NAMALWA (cell line): ENCODE data around the gene PRKACA.
"Not testable (repeated sequence)": the region's sequence is repeated elsewhere in the genome, so short reads cannot be mapped to it uniquely, and the experiment has no call there.

Experiments
- DNase-seq: peaks from one replicate; pipeline ENCODE4 v3.0.0-alpha.2; 2015; ENCODE audit warnings: low spot score

Gene PRKACA

GRCh38 chr19:14066134-14066533 lies 51.4 kb downstream of the PRKACA start:
- DNase-seq: no peak

DNA sequence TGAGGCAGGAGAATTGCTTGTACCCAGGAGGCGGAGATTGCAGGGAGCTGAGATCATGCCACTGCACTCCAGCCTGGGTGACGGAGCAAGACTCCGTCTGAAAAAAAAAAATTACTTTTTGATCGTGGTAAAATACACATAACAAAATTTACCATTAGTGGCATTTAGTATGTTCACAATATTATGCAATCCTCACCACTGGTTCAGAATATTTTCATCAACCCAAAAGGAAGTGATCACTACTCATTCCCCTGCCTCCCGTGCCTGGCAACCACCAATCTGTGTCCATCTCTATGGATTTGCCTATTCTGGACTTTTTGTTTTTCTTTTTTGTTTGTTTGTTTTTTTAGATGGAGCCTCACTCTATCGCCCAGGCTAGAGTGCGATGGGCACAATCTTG lies 54.5 kb downstream of the PRKACA start:
- DNase-seq: no peak

GRCh38 chr19:14062558-14062855 lies 55.1 kb downstream of the PRKACA start:
- no peak for DNase-seq

- DNase-seq: no peak
Observed at GRCh38 chr19:14061751-14062557, 55.6 kb downstream of the PRKACA start, which contains the start of gene PALM3. Gene PALM3, minus strand, starts transcription at chr19:14062076. Its CDS starts 96 bp downstream, at chr19:14061980.

- no peak for DNase-seq
Observed at GRCh38 chr19:14061081-14061749, 56.3 kb downstream of the PRKACA start.

DNA sequence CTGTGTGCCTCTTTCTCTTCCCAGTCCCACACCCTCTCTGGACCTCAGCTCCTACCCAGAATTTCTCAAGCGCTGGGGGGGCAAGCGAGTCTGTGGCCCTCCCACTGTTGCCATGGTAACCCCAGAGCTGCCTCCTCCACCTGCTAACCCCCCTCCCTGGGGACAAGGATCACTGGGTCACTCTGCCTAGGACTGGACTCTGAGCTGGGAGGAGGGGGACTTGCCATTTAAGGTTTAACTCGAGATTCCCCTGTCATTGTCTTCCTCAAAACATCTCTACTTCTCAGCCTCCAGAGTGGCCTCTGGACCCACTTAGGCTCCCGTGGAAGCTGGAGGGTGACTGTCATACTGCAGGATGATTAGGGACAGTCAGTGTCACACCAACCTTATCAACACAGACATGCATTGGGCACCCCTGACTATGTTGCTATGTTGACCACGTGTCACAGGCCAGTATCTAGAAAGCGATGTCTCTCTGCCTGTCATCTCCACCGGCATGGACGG lies 57.9 kb downstream of the PRKACA start:
- no peak for DNase-seq

GRCh38 chr19:14059093-14059480 lies 58.5 kb downstream of the PRKACA start:
- no peak for DNase-seq

DNA sequence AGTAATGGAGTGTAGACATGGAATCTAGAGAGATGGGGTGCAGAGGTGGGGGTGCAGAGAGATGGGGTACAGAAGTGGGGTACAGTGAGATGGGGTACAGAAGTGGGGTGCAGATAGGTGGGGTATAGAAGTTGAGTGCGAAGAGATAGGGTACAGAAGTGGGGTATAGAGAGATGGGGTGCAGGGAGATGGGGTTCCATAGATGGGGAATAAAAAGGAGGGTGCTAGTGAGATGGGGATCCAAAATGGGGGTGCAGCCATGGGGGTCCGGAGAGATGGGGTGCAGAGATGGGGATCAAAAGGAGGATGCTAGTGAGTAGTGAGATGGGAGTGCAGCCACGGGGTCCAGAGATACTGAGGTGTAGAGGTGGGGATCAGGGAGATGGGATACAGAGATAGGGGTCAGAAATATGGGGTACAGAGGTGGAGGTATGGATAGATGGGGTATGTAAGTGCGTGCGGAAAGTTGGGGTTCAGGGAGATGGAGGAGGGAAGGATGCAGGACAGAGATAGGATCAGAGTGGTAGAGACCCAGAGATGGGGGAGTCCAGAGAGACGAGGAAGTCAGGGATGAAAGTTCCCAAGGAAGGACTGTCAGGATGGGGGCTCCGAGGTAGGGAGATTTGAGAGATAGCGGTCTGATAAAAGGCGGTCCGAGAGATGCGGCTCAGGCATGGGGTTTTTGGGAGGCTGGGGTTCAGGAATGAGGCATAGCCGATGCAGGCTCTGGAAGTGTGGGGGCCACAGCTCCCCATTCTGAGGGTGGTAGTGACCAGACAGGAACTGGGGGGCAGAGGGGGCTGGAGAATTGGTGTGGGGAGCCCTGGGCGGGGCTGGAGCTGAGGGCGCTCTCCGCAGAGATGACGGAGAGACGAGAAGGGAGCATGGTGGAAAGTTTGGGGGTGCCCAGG lies 59.1 kb downstream of the PRKACA start:
- no peak for DNase-seq

GRCh38 chr19:14056741-14057356 lies 60.7 kb downstream of the PRKACA start:
- DNase-seq: no peak

DNA sequence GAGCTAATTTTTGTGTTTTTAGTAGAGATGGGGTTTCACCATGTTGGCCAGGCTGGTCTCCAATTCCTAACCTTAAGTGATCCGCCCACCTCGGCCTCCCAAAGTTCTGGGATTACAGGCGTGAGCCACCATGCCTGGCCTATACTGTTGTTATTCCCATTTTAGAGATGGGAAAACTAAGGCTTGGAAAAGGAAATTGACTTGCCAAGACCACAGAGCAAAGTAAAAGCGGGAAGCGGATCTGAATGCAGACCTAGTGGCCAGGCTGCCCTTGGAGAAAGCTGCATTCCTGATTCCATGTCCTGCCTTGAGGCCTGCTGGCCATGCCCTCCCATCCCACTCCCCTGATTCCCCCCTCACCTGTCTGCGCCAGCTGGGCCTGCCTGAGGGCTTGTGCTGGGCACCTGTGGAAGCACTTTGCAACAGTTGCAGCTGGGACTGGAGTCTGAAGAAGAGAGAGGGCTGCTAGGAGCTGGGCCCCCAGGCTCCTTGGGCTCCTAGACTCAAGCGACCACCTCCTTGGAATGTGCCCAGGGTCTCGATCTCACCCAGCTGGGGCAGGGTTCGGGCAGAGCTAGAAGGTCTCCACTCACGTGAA lies 61.4 kb downstream of the PRKACA start:
- no peak for DNase-seq

GRCh38 chr19:14055396-14055795 lies 62.2 kb downstream of the PRKACA start:
- DNase-seq: no peak

DNA sequence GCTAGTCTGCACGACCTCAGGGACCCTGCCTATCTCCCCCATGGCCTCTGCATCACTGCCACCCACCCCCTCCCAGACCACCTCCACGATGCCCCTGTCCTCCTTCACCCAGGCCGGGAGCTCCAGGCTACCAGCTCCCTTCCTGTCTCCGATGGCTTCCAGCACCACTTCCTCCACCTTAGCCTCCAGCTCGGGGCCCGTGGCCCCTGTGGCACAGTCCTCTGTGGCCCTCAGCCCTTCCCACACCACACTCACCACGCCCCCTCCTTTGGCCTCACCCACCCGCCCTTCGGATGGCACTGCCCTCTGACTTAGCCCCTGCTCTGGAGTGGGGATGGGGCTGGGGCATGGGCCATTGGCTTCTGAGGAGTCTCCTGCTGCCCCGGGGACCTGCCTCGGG lies 62.8 kb downstream of the PRKACA start:
- no peak for DNase-seq

GRCh38 chr19:14054099-14054498 lies 63.5 kb downstream of the PRKACA start:
- DNase-seq: no peak

- DNase-seq: no peak
Observed at GRCh38 chr19:14053500-14053899, 64.1 kb downstream of the PRKACA start.

DNA sequence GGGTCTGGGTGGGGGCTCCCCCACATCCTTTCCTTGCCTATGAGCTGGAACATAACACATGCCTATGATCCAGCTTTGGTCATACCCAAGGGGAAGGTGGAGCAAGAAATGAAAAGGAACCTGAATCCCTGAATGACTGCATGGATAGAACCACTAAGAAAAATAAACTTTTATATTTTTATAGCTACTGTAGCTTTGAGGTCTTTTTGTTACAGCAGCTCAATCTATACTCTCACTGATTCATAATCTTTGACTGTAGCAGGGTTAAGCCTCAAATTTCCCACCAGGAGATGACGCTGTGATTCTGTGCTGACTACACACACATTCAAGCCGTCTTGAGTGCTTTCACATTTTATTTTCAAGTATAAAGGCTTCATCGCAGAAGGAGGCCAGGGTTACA lies 64.5 kb downstream of the PRKACA start:
- no peak for DNase-seq

DNA sequence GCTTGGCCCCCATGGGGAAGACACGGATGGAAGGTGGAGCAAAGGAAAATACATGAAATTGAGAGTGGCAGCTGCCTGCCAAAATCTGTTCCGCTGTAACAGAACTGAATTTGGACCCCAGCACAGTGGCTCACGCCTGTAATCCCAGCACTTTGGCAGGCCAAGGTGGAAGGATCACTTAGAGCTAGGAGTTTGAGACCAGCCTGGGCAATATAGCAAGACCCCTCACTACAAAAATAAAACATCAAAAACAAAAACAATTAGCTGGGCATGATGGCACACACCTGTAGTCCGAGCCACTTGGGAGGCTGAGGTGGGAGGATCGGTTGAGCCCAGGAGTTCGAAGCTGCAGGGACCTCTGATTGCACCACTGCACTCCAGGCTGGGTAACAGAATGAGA lies 65.1 kb downstream of the PRKACA start:
- DNase-seq: no peak

DNA sequence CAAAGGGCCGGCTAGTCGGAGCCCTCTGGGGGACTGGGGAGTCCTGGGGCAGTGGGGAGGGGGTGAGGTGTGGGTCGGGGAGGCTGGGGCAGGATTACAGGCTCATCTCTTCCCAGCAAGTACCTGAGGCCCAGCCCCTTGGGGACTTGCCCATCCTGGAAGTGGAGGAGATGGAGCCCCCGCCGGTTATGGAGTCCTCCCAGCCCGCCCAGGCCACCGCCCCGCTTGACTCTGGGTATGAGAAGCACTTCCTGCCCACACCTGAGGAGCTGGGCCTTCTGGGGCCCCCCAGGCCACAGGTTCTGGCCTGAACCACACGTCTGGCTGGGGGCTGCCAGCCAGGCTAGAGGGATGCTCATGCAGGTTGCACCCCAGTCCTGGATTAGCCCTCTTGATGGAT lies 65.6 kb downstream of the PRKACA start:
- no peak for DNase-seq

- DNase-seq: not testable (repeated sequence)
Observed at GRCh38 chr19:14050961-14051360, 66.6 kb downstream of the PRKACA start.

DNA sequence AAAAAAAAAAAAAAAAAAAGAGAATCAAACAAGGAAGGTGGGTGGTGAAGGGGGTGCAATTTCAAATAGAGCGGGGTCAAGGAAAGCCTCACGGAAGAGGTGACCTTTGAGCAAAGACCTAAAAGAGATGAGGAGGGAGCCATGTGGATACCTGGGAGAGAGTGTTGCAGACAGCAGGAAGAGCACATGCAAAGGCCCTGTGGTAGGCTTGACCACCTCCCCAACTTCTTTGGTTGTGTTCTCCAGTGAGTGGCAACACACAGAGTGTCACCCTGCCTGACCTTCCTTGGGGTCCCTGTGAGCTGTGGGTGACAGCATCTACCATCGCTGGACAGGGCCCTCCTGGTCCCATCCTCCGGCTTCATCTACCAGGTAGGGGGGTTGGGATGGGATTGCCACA lies 67.0 kb downstream of the PRKACA start:
- no peak for DNase-seq

- DNase-seq: peak; percentile 83
Observed at GRCh38 chr19:14048443-14049153, 69.0 kb downstream of the PRKACA start.

DNA sequence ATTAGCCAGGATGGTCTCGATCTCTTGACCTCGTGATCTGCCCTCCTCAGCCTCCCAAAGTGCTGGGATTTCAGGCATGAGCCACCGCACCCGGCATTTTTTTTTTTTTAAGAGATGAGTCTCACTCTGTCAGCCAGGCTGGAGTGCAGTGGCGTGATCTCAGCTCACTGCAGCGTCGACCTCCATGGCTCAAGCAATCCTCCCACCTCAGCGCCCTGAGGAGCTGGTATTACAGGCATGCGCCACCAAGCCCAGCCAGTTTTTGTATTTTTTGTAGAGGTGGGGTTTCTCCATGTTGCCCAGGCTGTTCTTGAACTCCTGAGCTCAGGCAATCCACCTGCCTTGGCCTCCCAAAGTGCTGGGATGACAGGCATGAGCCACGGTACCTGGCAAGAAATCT lies 69.7 kb downstream of the PRKACA start:
- not testable (repeated sequence) for DNase-seq
